Brain pericyte (primary cell): ENCODE data around the gene SLC35F4.

Source experiments
- DNase-seq: peaks from one replicate; pipeline ENCODE4 v3.0.0-alpha.2; 2012; ENCODE audit warnings: low read depth, low spot score

Gene SLC35F4

GRCh38 chr14:57533214-57533613 lies 332.7 kb downstream of the SLC35F4 start:
- no peak for DNase-seq

GRCh38 chr14:57530571-57530970 lies 335.3 kb downstream of the SLC35F4 start:
- no peak for DNase-seq

GRCh38 chr14:57526942-57527341 lies 338.9 kb downstream of the SLC35F4 start:
- no peak for DNase-seq

GRCh38 chr14:57519043-57519442 lies 346.8 kb downstream of the SLC35F4 start:
- DNase-seq, result no peak
